Measurements from ENCODE around the gene RABGAP1.

GRCh38 chr9:123089040-123089439 is 148.2 kb downstream of the RABGAP1 start:
- TF ChIP-seq CTCF (IDR thresholded peaks at IDR 0.05) (no peak), POLR2A (IDR thresholded peaks at IDR 0.05) (no peak)

All from testis (tissue), 2 donors.